NAMALWA (cell line): Measurements from ENCODE around the gene FAM120B.

ENCODE experiments used
- DNase-seq: peaks from one replicate; pipeline ENCODE4 v3.0.0-alpha.2; 2015; ENCODE audit warnings: low spot score

FAM120B gene

GRCh38 chr6:170420791-170421776 is 114.5 kb downstream of the FAM120B start:
- DNase-seq = no peak

DNA sequence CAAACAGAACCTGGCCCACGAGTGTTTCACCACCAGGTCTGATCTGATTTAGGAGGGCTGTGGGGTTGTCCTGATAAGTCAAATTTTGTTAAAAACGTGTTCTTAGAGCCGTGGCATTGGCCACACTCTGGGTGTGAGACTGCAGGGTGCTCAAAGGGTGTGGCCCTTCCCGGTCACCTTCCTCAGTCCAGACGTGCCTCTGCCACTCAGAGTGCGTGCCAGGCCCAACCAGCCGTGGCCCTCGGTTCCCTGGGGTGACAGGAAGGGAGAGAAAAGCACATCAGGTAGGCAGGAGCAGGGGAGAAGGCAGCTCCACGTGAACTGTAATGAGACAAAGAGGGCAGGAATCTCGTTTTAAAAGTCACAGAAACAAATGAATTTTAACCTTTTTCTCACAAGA is 115.4 kb downstream of the FAM120B start:
- no peak for DNase-seq

GRCh38 chr6:170423030-170423429 is 116.5 kb downstream of the FAM120B start:
- no peak for DNase-seq

GRCh38 chr6:170423814-170424603 is 117.5 kb downstream of the FAM120B start:
- DNase-seq = no peak

DNA sequence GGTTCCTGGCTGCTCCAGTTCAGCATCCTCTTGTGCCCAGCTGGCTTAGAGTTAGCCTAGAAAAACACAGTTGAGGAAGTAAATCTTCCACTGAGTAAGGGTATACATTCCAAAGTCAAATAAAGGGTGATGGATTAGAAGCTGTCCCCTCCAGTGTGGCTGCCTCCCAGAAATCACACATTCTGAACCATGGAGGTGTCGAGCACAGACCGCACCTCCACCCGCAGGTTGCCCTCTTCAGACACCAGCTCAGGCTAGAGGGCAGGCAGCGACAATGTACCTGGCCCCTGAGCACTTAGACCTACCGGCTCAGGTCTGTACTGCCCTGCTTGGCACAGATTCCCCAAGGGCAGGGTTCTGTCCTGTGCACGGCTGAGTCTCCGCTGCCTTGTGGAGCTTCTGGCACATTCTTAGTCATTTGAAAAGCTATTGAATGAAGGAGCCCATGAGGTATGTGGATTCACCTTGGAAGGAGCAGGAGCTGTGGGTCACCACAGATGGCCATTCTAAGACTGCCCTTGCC is 118.1 kb downstream of the FAM120B start:
- DNase-seq = no peak

- DNase-seq = no peak
These were observed 122.9 kb downstream of the FAM120B start for GRCh38 chr6:170429450-170429849.

GRCh38 chr6:170433163-170434116 is 126.9 kb downstream of the FAM120B start:
- no peak for DNase-seq

DNA sequence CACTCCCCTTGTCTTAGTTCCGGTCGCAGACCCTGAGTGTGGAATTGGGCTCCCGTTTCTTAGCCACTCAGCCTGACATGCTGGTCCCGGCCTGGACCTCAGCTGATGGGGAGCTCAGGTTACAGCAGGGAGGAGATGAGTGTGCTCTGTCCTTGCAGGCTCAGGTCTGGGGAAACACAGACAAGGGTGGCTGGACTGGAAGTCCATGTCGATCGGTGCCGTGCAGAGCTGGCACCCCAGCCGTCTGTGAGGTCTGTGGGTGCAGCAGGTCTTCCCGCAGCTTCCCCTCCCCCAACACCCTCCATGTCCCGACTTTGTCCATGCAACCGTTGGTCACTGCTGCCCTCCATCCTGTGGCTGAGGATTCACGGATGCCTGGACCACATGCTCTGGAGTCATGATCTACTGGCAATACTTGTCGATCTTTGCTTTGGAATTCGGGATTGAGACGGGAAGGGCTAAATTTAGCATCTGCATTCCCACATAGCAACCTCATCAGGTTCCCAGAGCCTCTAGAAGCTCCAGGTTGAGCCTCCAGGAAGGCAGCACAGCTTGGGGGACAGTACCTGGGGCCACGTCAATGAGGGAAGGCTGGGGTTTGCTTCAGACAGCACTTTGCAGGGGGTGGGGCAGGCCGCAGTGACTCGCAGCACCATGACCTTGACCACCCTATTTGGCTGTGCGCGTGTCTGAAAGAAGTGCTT is 127.7 kb downstream of the FAM120B start:
- DNase-seq = no peak

- no peak for DNase-seq
These were observed 128.2 kb downstream of the FAM120B start for GRCh38 chr6:170434821-170435155.

DNA sequence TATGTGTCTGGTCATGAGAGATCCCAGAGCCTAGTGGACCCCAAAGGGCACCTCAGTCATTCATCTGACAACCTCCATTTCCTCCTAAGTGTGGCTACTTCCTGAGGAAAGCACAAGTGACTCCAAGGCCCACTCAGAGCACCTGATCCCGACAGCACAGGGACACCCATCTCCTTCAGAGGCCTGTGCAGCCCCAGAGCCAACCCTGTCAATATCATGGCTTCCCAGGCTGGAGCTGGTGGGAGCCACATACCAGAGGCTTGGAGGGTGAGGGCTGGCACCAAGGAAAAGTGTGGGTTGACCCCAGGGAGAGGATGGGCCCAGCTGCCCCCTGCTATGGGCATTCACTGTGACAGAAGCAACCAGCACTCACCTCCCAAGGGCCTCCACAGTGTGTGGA is 129.2 kb downstream of the FAM120B start:
- no peak for DNase-seq

GRCh38 chr6:170436209-170436809 is 129.8 kb downstream of the FAM120B start:
- no peak for DNase-seq

DNA sequence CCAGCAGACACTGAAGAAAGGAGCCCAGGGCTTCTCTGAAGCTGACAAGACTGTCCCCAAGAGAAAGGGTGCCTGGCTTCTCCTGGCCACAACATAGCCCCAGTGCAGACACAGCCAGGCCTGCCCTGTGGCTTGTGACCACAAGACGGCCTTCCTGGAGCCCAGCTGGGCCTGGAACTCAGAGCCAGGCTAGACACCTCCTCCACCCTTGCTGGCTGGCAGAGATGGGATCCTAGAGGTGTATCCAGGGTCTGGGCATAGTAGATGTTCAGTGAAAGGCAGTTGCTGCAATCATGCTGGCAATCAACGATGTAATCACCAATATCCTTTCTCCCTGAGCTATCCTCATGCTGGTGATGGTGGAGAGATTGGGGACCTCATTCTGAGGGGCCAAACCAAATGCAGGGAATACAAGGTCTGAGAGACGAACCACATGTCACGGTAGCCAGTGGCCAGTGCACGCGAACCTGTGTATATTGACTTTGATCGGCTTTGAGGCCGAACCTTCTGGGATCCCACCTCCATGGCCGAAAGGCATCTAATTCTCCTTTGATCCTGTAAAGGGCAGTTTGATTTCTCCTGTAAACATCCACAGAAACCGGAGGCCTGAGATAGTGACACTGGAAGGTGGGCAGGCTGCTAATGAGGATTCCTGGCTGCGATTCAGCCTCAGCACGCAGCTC is 131.3 kb downstream of the FAM120B start:
- no peak for DNase-seq

DNA sequence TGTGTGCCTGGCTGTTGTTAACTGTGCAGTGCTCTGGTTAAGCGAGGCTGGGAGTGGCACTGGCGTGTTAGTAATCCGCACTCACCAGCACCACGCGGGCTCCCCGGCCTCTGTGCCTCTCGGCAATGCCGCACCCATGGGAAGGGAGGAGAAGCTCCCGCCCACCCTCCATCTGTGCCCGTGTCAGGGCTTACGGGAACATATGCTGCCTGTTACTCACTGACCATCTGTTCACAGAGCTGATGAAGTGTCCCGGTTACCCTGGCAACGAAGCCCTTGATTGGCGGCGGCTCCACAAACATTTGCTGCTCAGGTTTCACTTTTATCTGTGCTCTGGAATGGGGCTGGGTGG is 131.8 kb downstream of the FAM120B start:
- DNase-seq = peak; percentile 70

GRCh38 chr6:170438861-170439260 is 132.3 kb downstream of the FAM120B start:
- no peak for DNase-seq

- no peak for DNase-seq
These were observed 133.1 kb downstream of the FAM120B start for GRCh38 chr6:170439366-170440361.

GRCh38 chr6:170440437-170440836 is 133.9 kb downstream of the FAM120B start:
- no peak for DNase-seq

DNA sequence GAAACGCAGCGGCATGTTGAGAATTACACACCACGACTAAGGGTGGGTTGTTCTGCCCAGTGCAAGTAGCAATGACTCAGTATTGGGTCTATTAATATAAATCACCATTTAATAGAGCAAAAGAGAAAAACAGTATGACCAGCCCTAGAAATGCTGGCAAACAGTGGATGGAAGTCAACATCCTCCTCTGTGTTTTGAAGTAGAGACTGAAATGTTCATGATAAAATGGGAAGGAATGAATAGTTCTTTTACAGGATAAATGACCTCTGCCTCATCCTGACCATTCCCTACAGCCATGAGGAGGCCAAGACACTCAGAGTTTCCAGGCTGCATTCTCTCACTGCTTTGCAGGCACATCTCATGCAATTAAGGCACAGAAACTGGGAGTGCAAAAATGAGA is 134.8 kb downstream of the FAM120B start:
- DNase-seq = no peak

- no peak for DNase-seq
These were observed 136.0 kb downstream of the FAM120B start for GRCh38 chr6:170442596-170442995.

DNA sequence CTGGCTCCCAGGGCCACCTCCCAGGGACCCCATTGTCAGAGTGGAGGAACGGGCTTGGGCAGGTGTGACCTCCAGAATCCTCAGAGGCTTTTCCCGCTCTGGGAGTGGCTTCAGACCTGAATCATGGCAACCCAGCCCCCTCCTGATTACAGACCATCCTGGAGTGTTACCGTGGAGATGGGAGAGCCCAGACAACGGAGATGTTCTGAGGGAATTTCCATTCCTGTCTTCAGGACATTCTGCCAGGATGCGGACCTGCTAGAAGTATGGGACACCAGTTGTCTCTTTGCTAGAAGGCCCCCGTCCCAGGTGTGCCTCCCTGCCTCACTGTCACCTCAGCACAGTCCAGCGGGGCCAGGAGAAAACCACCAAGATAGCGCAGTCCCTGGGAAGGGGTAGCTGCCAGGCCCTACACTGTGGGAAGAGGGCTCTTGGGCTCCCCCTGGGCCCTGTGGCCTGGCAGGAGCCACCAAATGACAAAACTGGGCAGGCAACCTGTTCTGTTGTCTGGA is 136.6 kb downstream of the FAM120B start:
- DNase-seq = no peak
